ENCODE results near the gene RHEBL1.

DNA sequence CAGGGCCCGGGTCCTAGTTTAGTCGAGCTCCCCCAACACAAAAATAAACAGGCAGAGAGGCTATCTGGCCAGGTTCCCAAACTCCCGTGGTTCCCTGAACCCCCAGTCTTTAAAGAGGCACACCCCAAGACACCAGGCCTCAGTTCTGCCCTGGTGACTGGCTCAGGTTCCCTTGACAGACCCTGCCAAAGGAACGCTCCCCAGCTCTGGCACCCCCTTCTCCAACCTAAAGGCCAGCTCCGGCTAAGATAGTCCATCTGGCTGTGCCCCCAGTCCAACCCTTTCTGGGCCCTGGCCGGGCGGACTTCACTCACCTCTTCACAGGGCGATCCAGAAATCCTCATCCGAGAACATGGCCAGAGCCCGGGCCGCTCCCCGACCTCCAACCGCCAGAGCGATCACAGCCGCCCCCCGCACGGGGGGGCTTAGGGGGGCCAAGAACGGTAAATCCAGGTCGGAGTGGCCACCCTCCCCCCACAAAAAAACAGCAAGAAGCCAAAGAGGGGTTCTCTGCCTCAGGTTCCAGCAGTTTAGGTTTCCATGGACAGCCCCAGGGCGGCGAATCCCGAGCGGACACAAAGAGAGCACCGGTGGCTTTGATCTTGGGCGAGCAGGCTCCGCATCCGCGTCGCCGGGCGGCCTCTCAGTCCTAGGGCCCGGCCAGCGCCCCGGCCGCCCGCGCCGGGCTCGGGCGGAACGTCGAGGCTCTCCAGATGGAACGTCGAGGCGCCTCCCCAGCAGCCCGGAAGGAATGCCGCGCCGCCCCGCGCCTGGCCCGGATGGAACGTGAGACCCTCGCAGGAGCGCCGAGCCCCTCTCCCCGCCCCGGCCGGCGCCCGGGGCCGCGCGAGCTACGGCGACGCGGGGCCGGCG lies 10.2 kb downstream of the RHEBL1 start:
- TF ChIP-seq, protein P1, sequence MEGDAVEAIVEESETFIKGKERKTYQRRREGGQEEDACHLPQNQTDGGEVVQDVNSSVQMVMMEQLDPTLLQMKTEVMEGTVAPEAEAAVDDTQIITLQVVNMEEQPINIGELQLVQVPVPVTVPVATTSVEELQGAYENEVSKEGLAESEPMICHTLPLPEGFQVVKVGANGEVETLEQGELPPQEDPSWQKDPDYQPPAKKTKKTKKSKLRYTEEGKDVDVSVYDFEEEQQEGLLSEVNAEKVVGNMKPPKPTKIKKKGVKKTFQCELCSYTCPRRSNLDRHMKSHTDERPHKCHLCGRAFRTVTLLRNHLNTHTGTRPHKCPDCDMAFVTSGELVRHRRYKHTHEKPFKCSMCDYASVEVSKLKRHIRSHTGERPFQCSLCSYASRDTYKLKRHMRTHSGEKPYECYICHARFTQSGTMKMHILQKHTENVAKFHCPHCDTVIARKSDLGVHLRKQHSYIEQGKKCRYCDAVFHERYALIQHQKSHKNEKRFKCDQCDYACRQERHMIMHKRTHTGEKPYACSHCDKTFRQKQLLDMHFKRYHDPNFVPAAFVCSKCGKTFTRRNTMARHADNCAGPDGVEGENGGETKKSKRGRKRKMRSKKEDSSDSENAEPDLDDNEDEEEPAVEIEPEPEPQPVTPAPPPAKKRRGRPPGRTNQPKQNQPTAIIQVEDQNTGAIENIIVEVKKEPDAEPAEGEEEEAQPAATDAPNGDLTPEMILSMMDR (IDR thresholded peaks at IDR 0.05): no peak
- no peak for TF ChIP-seq POLR2A (IDR thresholded peaks at IDR 0.05)

Measured in body of pancreas (tissue), 4 donors.